ENCODE results near the gene SEC61A1. TPM values are rescaled to one million over a fixed set of nuclear protein-coding genes. Genes with fewer than 3 reads are reported as not detected.

Gene SEC61A1
- total RNA-seq, 4 donors from 2014 or later = 72.2 to 109 (median 91.6) TPM

- ATAC-seq = no peak
- TF ChIP-seq POLR2A (IDR thresholded peaks at IDR 0.05) (no peak), POLR2AphosphoS5 (IDR thresholded peaks at IDR 0.05) (no peak), EP300 (IDR thresholded peaks at IDR 0.05) (no peak)
- TF ChIP-seq, protein P1, sequence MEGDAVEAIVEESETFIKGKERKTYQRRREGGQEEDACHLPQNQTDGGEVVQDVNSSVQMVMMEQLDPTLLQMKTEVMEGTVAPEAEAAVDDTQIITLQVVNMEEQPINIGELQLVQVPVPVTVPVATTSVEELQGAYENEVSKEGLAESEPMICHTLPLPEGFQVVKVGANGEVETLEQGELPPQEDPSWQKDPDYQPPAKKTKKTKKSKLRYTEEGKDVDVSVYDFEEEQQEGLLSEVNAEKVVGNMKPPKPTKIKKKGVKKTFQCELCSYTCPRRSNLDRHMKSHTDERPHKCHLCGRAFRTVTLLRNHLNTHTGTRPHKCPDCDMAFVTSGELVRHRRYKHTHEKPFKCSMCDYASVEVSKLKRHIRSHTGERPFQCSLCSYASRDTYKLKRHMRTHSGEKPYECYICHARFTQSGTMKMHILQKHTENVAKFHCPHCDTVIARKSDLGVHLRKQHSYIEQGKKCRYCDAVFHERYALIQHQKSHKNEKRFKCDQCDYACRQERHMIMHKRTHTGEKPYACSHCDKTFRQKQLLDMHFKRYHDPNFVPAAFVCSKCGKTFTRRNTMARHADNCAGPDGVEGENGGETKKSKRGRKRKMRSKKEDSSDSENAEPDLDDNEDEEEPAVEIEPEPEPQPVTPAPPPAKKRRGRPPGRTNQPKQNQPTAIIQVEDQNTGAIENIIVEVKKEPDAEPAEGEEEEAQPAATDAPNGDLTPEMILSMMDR (IDR thresholded peaks at IDR 0.05) = no peak
- Histone ChIP-seq H3K4me1 (no peaks in the 10 kb centered on the region), H3K9me3 (no peaks in the 10 kb centered on the region), H3K27me3 (no peaks in the 10 kb centered on the region), H3K27ac (no peak overlapping the region), H3K36me3 (peaks cover 0 to 94% of the 10 kb centered on the region in 2 donors), H3K4me3 (no peak overlapping the region)
- WGBS, 2 donors (ENCODE audit: low coverage in 1 of 2) = 89 to 91% methylated on average over 4 of the region's 15 CpGs
These were observed 17.0 kb downstream of the SEC61A1 start for GRCh38 chr3:128069271-128069670.

DNA sequence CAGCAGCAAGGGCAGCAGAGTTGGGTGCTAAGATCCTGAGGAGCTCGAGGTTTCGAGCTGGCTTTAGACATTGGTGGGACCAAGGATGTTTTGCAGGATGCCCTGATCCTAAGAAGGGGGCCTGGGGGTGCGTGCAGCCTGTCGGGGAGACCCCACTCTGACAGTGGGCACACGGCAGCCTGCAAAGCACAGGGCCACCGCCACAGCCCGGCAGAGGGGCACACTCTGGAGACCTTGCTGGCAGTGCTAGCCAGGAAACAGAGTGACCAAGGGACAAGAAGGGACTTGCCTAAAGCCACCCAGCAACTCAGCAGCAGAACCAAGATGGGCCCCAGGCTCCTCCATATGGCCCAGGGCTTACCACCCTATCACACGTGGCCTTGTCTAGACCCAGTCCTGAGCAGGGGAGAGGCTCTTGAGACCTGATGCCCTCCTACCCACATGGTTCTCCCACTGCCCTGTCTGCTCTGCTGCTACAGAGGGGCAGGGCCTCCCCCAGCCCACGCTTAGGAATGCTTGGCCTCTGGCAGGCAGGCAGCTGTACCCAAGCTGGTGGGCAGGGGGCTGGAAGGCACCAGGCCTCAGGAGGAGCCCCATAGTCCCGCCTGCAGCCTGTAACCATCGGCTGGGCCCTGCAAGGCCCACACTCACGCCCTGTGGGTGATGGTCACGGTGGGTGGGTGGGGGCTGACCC is 18.8 kb downstream of the SEC61A1 start:
- H3K4me1 ChIP-seq = peaks cover 0 to 13% (median 3%) of the 10 kb centered on the region in 3 donors
- ATAC-seq = no peak
- H3K27ac ChIP-seq = no peak overlapping the region
- H3K36me3 ChIP-seq = peaks cover 0 to 77% of the 10 kb centered on the region in 2 donors
- no peak overlapping the region for H3K4me3 ChIP-seq
- H3K9me3 ChIP-seq = no peaks in the 10 kb centered on the region
- WGBS, 2 donors (ENCODE audit: low coverage in 1 of 2) = 40 to 80% methylated on average over 1 to 3 of the region's 13 CpGs
- TF ChIP-seq EP300 (IDR thresholded peaks at IDR 0.05) (no peak), POLR2AphosphoS5 (IDR thresholded peaks at IDR 0.05) (no peak), POLR2A (IDR thresholded peaks at IDR 0.05) (no peak)
- TF ChIP-seq, protein P1 (IDR thresholded peaks at IDR 0.05) = no peak
- no peaks in the 10 kb centered on the region for H3K27me3 ChIP-seq

- WGBS, 2 donors (ENCODE audit: low coverage in 1 of 2) = 90% methylated on average over 2 of the region's 11 CpGs; no CpG with 5 or more reads in 1 of the 2 donors
- peaks cover 0 to 68% of the 10 kb centered on the region in 2 donors for H3K36me3 ChIP-seq
- no peaks in the 10 kb centered on the region for H3K27me3 ChIP-seq
- no peak for ATAC-seq
- H3K27ac ChIP-seq = peak overlapping the region in 1 of 4 donors; percentile 3
- TF ChIP-seq, protein P1 (IDR thresholded peaks at IDR 0.05) = no peak
- TF ChIP-seq POLR2AphosphoS5 (IDR thresholded peaks at IDR 0.05) (no peak), EP300 (IDR thresholded peaks at IDR 0.05) (no peak), POLR2A (IDR thresholded peaks at IDR 0.05) (no peak)
- H3K4me1 ChIP-seq = peaks cover 0 to 22% (median 7%) of the 10 kb centered on the region in 3 donors
- H3K4me3 ChIP-seq = no peak overlapping the region
- no peaks in the 10 kb centered on the region for H3K9me3 ChIP-seq
These were observed 19.7 kb downstream of the SEC61A1 start for GRCh38 chr3:128071771-128072453.

GRCh38 chr3:128072454-128073184 is 20.4 kb downstream of the SEC61A1 start:
- H3K36me3 ChIP-seq = peaks cover 0 to 61% of the 10 kb centered on the region in 2 donors

More at GRCh38 chr3:128072454-128073184, 20.4 kb downstream of the SEC61A1 start:
- ATAC-seq = no peak
- 60 to 80% methylated on average over 1 to 9 of the region's 13 CpGs for WGBS, 2 donors (ENCODE audit: low coverage in 1 of 2)
- Histone ChIP-seq H3K27ac (peak overlapping the region in 3 of 4 donors; percentile 41 to 53 (median 41)), H3K4me3 (no peak overlapping the region), H3K4me1 (peaks cover 0 to 29% (median 12%) of the 10 kb centered on the region in 3 donors), H3K27me3 (no peaks in the 10 kb centered on the region), H3K9me3 (no peaks in the 10 kb centered on the region)
- TF ChIP-seq, protein P1 (IDR thresholded peaks at IDR 0.05) = no peak
- TF ChIP-seq POLR2AphosphoS5 (IDR thresholded peaks at IDR 0.05) = no peak
- TF ChIP-seq POLR2A (IDR thresholded peaks at IDR 0.05) = no peak
- no peak for TF ChIP-seq EP300 (IDR thresholded peaks at IDR 0.05)

Data from gastroesophageal sphincter (tissue), 4 donors.